Loucy (cell line): Measurements from ENCODE around the gene ASF1B.

Source experiments
- H2AFZ ChIP-seq: fragments of 200-600 bp; sonication (generic); 2 replicates; pipeline ENCODE4 v1.6.0; 2016; ENCODE audit warnings: antibody characterized with exemption, mild to moderate bottlenecking, low read length, moderate library complexity
- H3F3A ChIP-seq: fragments of 200-600 bp; 2 replicates; pipeline ENCODE4 v1.6.0; 2016; ENCODE audit warnings: antibody characterized with exemption, low read depth, mild to moderate bottlenecking
- H3K27me3 ChIP-seq: fragments of 200-600 bp; sonication (generic); 2 replicates; pipeline ENCODE4 v1.6.1; 2014; ENCODE audit warnings: low read length, mild to moderate bottlenecking; ENCODE audit not compliant: insufficient read depth, poor library complexity, severe bottlenecking
- H3K36me3 ChIP-seq: fragments of 200-600 bp; sonication (generic); 2 replicates; pipeline ENCODE4 v1.6.1; 2016; ENCODE audit warnings: low read length; ENCODE audit not compliant: insufficient read depth
- H3K4me1 ChIP-seq: fragments of 200-600 bp; sonication (generic); 2 replicates; pipeline ENCODE4 v1.5.1; 2014; ENCODE audit warnings: low read length, mild to moderate bottlenecking; ENCODE audit not compliant: insufficient read depth, poor library complexity, severe bottlenecking
- H3K4me2 ChIP-seq: fragments of 200-600 bp; sonication (generic); 2 replicates; pipeline ENCODE4 v1.6.0; 2014; ENCODE audit warnings: antibody characterized with exemption, low read length, low read depth, mild to moderate bottlenecking; ENCODE audit not compliant: poor library complexity, severe bottlenecking
- H3K4me3 ChIP-seq: fragments of 200-600 bp; sonication (generic); 2 replicates; pipeline ENCODE4 v1.5.1; 2014; ENCODE audit warnings: low read length, mild to moderate bottlenecking, mixed read lengths; ENCODE audit not compliant: poor library complexity, severe bottlenecking
- H3K79me2 ChIP-seq: fragments of 200-600 bp; sonication (generic); 2 replicates; pipeline ENCODE4 v1.6.1; 2014; ENCODE audit warnings: low read length; ENCODE audit not compliant: insufficient read depth
- H3K9ac ChIP-seq: fragments of 200-600 bp; sonication (generic); 2 replicates; pipeline ENCODE4 v1.6.0; 2014; ENCODE audit warnings: mild to moderate bottlenecking, low read depth, low read length, moderate library complexity; ENCODE audit not compliant: poor library complexity, severe bottlenecking
- H3K9me2 ChIP-seq: fragments of 200-600 bp; sonication (generic); replicated peaks from 2 replicates; pipeline ENCODE4 v1.6.1; 2016; ENCODE audit warnings: low read depth, low read length, mixed read lengths
- H3K9me3 ChIP-seq: fragments of 200-600 bp; sonication (generic); 2 replicates; pipeline ENCODE4 v1.6.1; 2014; ENCODE audit warnings: mild to moderate bottlenecking, antibody characterized with exemption, low read length, low read depth; ENCODE audit not compliant: insufficient read depth
- H4K20me1 ChIP-seq: fragments of 200-600 bp; sonication (generic); 2 replicates; pipeline ENCODE4 v1.6.0; 2014; ENCODE audit warnings: antibody characterized with exemption, low read length, mild to moderate bottlenecking; ENCODE audit not compliant: insufficient read depth, poor library complexity, severe bottlenecking
- CTCF ChIP-seq: fragments of 200-600 bp; sonication (generic); conservative IDR thresholded peaks from 2 replicates; pipeline ENCODE4 v1.5.1; 2014; ENCODE audit warnings: mild to moderate bottlenecking, antibody characterized with exemption, low read length
- EZH2phosphoT487 ChIP-seq: fragments of 200-600 bp; IDR thresholded peaks from 2 replicates; pipeline ENCODE4 v1.6.1; 2018; ENCODE audit warnings: antibody characterized with exemption, mild to moderate bottlenecking, moderate library complexity, borderline replicate concordance

The ASF1B gene

GRCh38 chr19:14120497-14120780 is 15.9 kb downstream of the ASF1B start:
- Histone ChIP-seq H3K4me3 (no peak overlapping the region), H3K9ac (no peak overlapping the region), H3K36me3 (no peaks in the 10 kb centered on the region; the same call in 1 of the 2 replicates), H3K4me2 (no peak overlapping the region), H3K9me2 (no peaks in the 10 kb centered on the region), H2AFZ (no peak overlapping the region), H3K4me1 (peaks cover 28% of the 10 kb centered on the region), H3K9me3 (no peaks in the 10 kb centered on the region), H3K79me2 (peaks cover 23% of the 10 kb centered on the region; the same call in 1 of the 2 replicates), H4K20me1 (peaks cover 13% of the 10 kb centered on the region), H3K27me3 (no peaks in the 10 kb centered on the region), H3F3A (no peaks in the 10 kb centered on the region; the same call in 1 of the 2 replicates)
- TF ChIP-seq EZH2phosphoT487 (no peak), CTCF (no peak)

- Histone ChIP-seq H3K9me3 (no peaks in the 10 kb centered on the region), H3K9me2 (no peaks in the 10 kb centered on the region), H3K4me1 (peaks cover 33% of the 10 kb centered on the region), H3K79me2 (peaks cover 24% of the 10 kb centered on the region; the same call in 1 of the 2 replicates), H3K9ac (no peak overlapping the region), H3K4me2 (no peak overlapping the region), H2AFZ (no peak overlapping the region), H3K36me3 (no peaks in the 10 kb centered on the region; the same call in 1 of the 2 replicates), H3K27me3 (no peaks in the 10 kb centered on the region), H3F3A (no peaks in the 10 kb centered on the region; the same call in 1 of the 2 replicates), H4K20me1 (peaks cover 17% of the 10 kb centered on the region), H3K4me3 (no peak overlapping the region)
- TF ChIP-seq EZH2phosphoT487 (no peak), CTCF (no peak)
Observed at GRCh38 chr19:14119644-14120496, 16.5 kb downstream of the ASF1B start.

- H3K9ac ChIP-seq = peak overlapping the region; percentile 72
- H3K9me2 ChIP-seq = no peaks in the 10 kb centered on the region
- peaks cover 18% of the 10 kb centered on the region for H4K20me1 ChIP-seq
- no peaks in the 10 kb centered on the region; the same call in 1 of the 2 replicates for H3F3A ChIP-seq
- H3K4me2 ChIP-seq = peak overlapping the region; percentile 86
- peaks cover 38% of the 10 kb centered on the region for H3K4me1 ChIP-seq
- H3K79me2 ChIP-seq = peaks cover 28% of the 10 kb centered on the region; the same call in 1 of the 2 replicates
- H3K9me3 ChIP-seq = no peaks in the 10 kb centered on the region
- H2AFZ ChIP-seq = no peak overlapping the region
- no peaks in the 10 kb centered on the region for H3K27me3 ChIP-seq
- no peaks in the 10 kb centered on the region; the same call in 1 of the 2 replicates for H3K36me3 ChIP-seq
- H3K4me3 ChIP-seq = peak overlapping the region; percentile 81
- TF ChIP-seq CTCF (no peak), EZH2phosphoT487 (no peak)
Observed at GRCh38 chr19:14119146-14119545, 17.2 kb downstream of the ASF1B start.
